OCI-LY7 (cell line): ENCODE results near the gene MICAL3. TPM values are rescaled to one million over a fixed set of nuclear protein-coding genes. Genes with fewer than 3 reads are reported as not detected.

Source experiments
- BruUV-seq: library from RNA; stranded (reverse); fragments of 400-500 nt; replicated peaks from 2 replicates; lab custom pipeline; 2021; lab: Mats Ljungman, UMichigan
- CTCF ChIA-PET: fragments of 300-600 bp; sonication (Branson Sonifier 250); formaldehyde crosslinking; loops from one replicate; lab custom pipeline; 2022; ENCODE audit warnings: antibody characterized with exemption; ENCODE audit not compliant: unreplicated experiment; lab: Charles Lee
- POLR2A ChIA-PET: fragments of 300-600 bp; sonication (Branson Sonifier 250); formaldehyde crosslinking; loops from one replicate; lab custom pipeline; 2022; ENCODE audit warnings: antibody characterized with exemption; lab: Charles Lee
- DNase-seq: peaks from one replicate; pipeline ENCODE4 v3.0.0-alpha.2; 2015; ENCODE audit warnings: low spot score
- H2AFZ ChIP-seq: fragments of 200-600 bp; sonication (generic), shearing (Covaris generic); 2 replicates; pipeline ENCODE4 v1.6.1; 2014; ENCODE audit warnings: mild to moderate bottlenecking, antibody characterized with exemption, low read length, moderate library complexity
- H3K27ac ChIP-seq: fragments of 200-600 bp; sonication (generic); 2 replicates; pipeline ENCODE4 v1.5.1; 2014; ENCODE audit warnings: mixed run types, low read depth, mild to moderate bottlenecking, moderate library complexity, low read length, inconsistent platforms; ENCODE audit not compliant: poor library complexity, severe bottlenecking
- H3K36me3 ChIP-seq: fragments of 200-600 bp; sonication (generic); 2 replicates; pipeline ENCODE4 v1.6.1; 2014; ENCODE audit warnings: mild to moderate bottlenecking, antibody characterized with exemption, low read length, moderate library complexity, mixed read lengths; ENCODE audit not compliant: insufficient read depth
- H3K4me1 ChIP-seq: fragments of 200-600 bp; sonication (generic); 2 replicates; pipeline ENCODE4 v1.5.1; 2014; ENCODE audit warnings: mild to moderate bottlenecking, low read length; ENCODE audit not compliant: insufficient read depth, poor library complexity, severe bottlenecking
- H3K4me2 ChIP-seq: fragments of 200-600 bp; sonication (generic); 2 replicates; pipeline ENCODE4 v1.6.1; 2014; ENCODE audit warnings: mild to moderate bottlenecking, low read length
- H3K4me3 ChIP-seq: fragments of 200-600 bp; sonication (generic); 2 replicates; pipeline ENCODE4 v1.5.1; 2014; ENCODE audit warnings: mild to moderate bottlenecking, low read depth, low read length; ENCODE audit not compliant: poor library complexity, severe bottlenecking
- H3K79me2 ChIP-seq: fragments of 200-600 bp; sonication (generic); 2 replicates; pipeline ENCODE4 v1.6.1; 2016; ENCODE audit warnings: low read depth, mild to moderate bottlenecking, low read length, moderate library complexity, mixed read lengths; ENCODE audit not compliant: insufficient read depth
- H3K9me2 ChIP-seq: fragments of 200-600 bp; sonication (generic); 2 replicates; pipeline ENCODE4 v1.6.1; 2016; ENCODE audit warnings: mild to moderate bottlenecking, low read length, mixed read lengths; ENCODE audit not compliant: insufficient read depth
- H3K9me3 ChIP-seq: fragments of 200-600 bp; sonication (generic); 2 replicates; pipeline ENCODE4 v1.6.1; 2014; ENCODE audit warnings: mild to moderate bottlenecking, mixed run types, low read length, mixed read lengths
- H4K20me1 ChIP-seq: fragments of 200-600 bp; sonication (generic); 2 replicates; pipeline ENCODE4 v1.6.1; 2014; ENCODE audit warnings: mild to moderate bottlenecking, antibody characterized with exemption, low read length, moderate library complexity, mixed read lengths; ENCODE audit not compliant: insufficient read depth
- CTCF ChIP-seq: fragments of 200-600 bp; sonication (generic); conservative IDR thresholded peaks from 2 replicates; pipeline ENCODE4 v1.5.1; 2014; ENCODE audit warnings: mild to moderate bottlenecking, antibody characterized with exemption, low read length, moderate library complexity, mixed read lengths
- EZH2phosphoT487 ChIP-seq: fragments of 200-600 bp; sonication (generic); IDR thresholded peaks from 2 replicates; pipeline ENCODE4 v1.6.1; 2018; ENCODE audit warnings: low read depth, borderline replicate concordance, mild to moderate bottlenecking, mixed run types, antibody characterized with exemption, low read length, moderate library complexity, mixed read lengths
- intact Hi-C: fragments of 100-400 bp; cut with micrococcal nuclease; formaldehyde crosslinking; loops from one replicate; pipeline ENCODE4 v1.10.0; 2022; ENCODE audit not compliant: unreplicated experiment
- total RNA-seq, 2 experiments: library from RNA; depleted of rRNA in 1 of 2; stranded (reverse); fragments of >200 nt in 1 of 2; shearing (Covaris generic) in 1 of 2; gene quantifications; 2 replicates each; pipeline ENCODE4 v1.2.3, GENCODE V29; 2014 to 2022

The MICAL3 gene
- total RNA-seq, 2 experiments from 2014 or later, result 80.9 to 210 TPM

DNA sequence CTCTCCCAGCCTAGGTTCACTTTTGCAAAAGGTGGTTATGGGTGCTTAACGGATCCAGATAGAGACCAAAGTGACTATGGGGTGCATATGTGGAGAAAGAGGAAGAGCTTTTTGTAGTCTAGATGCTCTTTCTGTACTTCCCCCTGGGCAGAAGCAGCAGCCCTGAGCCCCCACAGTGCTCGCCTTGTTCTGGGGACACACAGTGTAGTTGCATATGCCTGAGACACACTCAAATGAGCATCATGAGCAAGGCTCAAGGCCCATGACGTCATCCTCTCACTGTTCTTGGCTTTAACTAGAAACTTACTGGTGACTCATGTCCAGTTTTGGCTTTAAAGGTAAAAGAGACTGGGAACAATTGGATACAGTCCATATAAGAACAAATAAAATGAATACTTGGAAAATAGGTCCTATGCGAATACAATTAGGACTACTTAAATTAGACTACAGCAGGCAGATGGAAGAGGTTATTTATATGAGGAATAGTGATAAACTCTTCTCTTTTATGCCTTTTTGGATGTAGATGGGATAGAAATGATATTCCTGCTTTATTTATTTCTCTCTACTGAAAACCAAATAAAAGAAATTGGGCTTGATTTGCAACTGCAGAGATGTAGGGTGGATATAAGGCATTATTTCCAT is 33.3 kb upstream of the MICAL3 start:
- Histone ChIP-seq H3K79me2 (0 out of 2 replicates have a peak, but pooled peaks cover 7% of the 10 kb centered on the region), H3K36me3 (no peaks in the 10 kb centered on the region), H3K4me2 (peak overlapping the region; percentile 58), H4K20me1 (no peaks in the 10 kb centered on the region), H3K27ac (peak overlapping the region; percentile 65), H3K4me3 (peak overlapping the region; percentile 50), H2AFZ (peak overlapping the region; percentile 32; the same call in 1 of the 2 replicates), H3K9me2 (no peaks in the 10 kb centered on the region), H3K4me1 (peaks cover 55% of the 10 kb centered on the region), H3K9me3 (no peaks in the 10 kb centered on the region)
- BruUV-seq, result no TSS peak
- DNase-seq, result peak; percentile 75
- intact Hi-C loops, result no loop called here
- ChIA-PET POLR2A (interaction anchor here (0.6 to 5.1 kb wide), 13 partner anchors 8 to 279 kb away, joined by 3 to 48 read pairs (median 5); no protein-coding TSS in a partner anchor), CTCF (interaction anchor here (0.6 to 3.1 kb wide), 8 partner anchors 7 to 67 kb away, joined by 3 to 15 read pairs (median 6); no protein-coding TSS in a partner anchor)
- TF ChIP-seq CTCF (no peak), EZH2phosphoT487 (no peak)

DNA sequence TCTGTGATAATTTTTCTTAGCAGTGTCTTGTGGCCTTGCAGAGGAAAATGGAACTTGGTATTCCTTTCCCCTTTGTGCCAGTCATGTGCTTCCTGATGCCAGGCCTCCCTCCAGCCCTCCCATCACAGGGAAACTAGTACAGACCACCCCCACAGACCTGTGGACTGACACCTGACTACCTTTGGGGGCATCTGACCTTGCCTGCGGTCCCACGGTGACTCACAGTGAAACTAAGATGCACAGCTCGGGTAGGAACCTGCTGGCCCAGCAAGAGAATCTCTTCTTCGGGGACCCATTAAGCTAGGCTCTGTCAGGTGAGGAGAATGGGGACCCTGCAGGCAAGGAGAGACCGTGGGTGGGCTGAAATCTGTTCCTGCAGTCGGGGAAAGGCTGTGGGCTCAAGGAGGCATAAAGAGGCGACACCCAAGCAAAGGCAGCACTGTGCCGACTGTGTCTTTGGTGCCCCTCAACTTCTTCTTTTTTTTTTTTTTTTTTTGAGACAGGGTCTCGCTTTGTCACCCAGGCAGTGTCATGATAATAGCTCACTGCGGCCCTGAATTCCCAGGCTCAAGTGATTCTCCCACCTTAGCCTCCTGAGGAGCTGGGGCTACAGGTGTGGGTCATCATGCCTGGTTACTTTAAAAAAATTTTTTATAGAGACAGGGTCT is 32.6 kb upstream of the MICAL3 start:
- peak overlapping the region; percentile 65 for H3K27ac ChIP-seq
- peak overlapping the region; percentile 50 for H3K4me3 ChIP-seq
- intact Hi-C loops, result no loop called here
- 0 out of 2 replicates have a peak, but pooled peaks cover 7% of the 10 kb centered on the region for H3K79me2 ChIP-seq
- H4K20me1 ChIP-seq, result no peaks in the 10 kb centered on the region
- BruUV-seq, result no TSS peak
- POLR2A ChIA-PET, result interaction anchor here (0.6 to 5.1 kb wide), 15 partner anchors 9 to 278 kb away, joined by 3 to 48 read pairs (median 5); no protein-coding TSS in a partner anchor
- H3K9me2 ChIP-seq, result no peaks in the 10 kb centered on the region
- H2AFZ ChIP-seq, result peak overlapping the region; percentile 32
- CTCF ChIA-PET, result interaction anchor here (0.6 to 3.1 kb wide), 10 partner anchors 8 to 66 kb away, joined by 3 to 15 read pairs (median 5); no protein-coding TSS in a partner anchor
- H3K4me2 ChIP-seq, result peak overlapping the region; percentile 58
- H3K36me3 ChIP-seq, result no peaks in the 10 kb centered on the region
- H3K9me3 ChIP-seq, result no peaks in the 10 kb centered on the region
- peaks cover 53% of the 10 kb centered on the region for H3K4me1 ChIP-seq
- TF ChIP-seq EZH2phosphoT487, result no peak
- no peak for TF ChIP-seq CTCF
- peak; percentile 69 for DNase-seq
